ENCODE data around the gene LIPT1. TPM values are rescaled to one million over a fixed set of nuclear protein-coding genes. Genes with fewer than 3 reads are reported as not detected.

Gene LIPT1
- total RNA-seq, 2 donors from 2014 or later = 8.0 to 12.2 TPM

DNA sequence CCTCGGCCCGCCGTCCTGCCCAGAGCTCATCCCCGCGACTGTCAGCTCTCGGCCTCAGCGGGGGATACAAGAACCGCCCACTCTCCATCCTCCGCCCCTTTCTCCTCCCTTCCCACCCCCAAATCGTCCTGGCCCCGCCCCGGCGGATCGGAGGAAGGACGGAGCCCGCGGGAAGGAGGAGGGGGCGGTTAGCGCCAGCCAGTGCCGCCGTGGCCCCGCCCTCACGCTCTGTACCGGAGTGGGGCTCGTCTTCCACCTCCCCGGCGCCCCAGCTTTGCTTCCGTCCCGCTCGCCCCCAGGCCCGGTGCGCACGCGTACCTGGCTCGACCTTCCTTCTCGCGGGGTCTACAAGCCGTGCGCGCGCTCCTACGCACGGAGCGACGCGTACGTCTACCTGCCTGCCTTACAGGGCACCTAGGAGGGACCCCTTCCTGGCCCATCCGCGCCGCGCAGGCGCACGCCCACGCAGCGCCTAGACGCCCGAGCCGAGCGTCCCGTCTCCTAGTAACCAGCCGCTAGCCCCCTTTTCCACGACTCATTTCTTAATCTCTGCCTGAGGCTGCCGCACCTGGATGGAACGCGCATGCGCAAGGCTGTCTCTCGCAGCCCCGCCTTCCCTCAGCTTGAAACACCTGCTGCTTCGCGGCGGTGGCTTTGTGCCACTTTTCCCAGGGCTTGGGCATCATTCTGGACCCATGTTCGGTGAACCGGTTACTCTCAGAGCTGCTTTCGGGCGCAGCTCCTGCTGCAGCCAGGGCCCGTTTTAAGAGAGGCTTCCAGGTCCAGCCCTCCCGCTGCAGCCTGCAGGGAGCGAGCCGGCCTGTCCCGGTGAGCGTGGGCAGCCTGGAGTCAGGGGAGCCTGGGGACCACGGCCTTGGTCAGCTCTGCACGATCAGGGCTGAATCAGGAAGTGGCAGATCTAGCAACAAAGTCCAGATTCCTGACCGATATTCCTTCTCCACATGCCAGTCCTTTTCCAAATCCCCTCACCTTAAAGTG is 13.4 kb upstream of the LIPT1 start, which contains the start of gene C2orf15:
TSS of gene C2orf15 (plus strand) at position 598 of the 999 bp plus-strand sequence. CDS start 8,852 bp downstream, outside the sequence.
- Mint-ChIP-seq H3K4me1 (peaks cover 8% of the 10 kb centered on the region), H3K9me3 (peaks cover 23% of the 10 kb centered on the region), H3K36me3 (ENCODE audit: low read depth) (peaks cover 12% of the 10 kb centered on the region), H3K27me3 (ENCODE audit: insufficient read depth) (peaks cover 8% of the 10 kb centered on the region), H3K27ac (peak within 1 kb of the TSS; percentile 94), H3K4me3 (peak within 1 kb of the TSS; percentile 92)
- Histone ChIP-seq H3K4me1 (ENCODE audit: control insufficient read depth, insufficient read depth, low read length) (no peaks in the 10 kb centered on the region), H3K9ac (ENCODE audit: extremely low read depth, low read length, poor library complexity, severe bottlenecking) (peak within 1 kb of the TSS; percentile 73), H3K27ac (ENCODE audit: low read depth, low read length) (peak within 1 kb of the TSS; percentile 66), H3K27me3 (ENCODE audit: control insufficient read depth, insufficient read depth, low read length, poor library complexity, severe bottlenecking) (no peaks in the 10 kb centered on the region), H3K9me3 (ENCODE audit: control insufficient read depth, low read length) (peaks cover 17% of the 10 kb centered on the region), H3K36me3 (ENCODE audit: control insufficient read depth, insufficient read depth, low read length) (no peaks in the 10 kb centered on the region), H3K4me3 (ENCODE audit: low read length) (peak within 1 kb of the TSS; percentile 92)
- WGBS, 2 experiments (ENCODE audit: insufficient coverage in 1 of 2, insufficient read length in 1 of 2) = 0% methylated on average over 39 to 84 of the region's 84 CpGs
- TF ChIP-seq, protein P1, sequence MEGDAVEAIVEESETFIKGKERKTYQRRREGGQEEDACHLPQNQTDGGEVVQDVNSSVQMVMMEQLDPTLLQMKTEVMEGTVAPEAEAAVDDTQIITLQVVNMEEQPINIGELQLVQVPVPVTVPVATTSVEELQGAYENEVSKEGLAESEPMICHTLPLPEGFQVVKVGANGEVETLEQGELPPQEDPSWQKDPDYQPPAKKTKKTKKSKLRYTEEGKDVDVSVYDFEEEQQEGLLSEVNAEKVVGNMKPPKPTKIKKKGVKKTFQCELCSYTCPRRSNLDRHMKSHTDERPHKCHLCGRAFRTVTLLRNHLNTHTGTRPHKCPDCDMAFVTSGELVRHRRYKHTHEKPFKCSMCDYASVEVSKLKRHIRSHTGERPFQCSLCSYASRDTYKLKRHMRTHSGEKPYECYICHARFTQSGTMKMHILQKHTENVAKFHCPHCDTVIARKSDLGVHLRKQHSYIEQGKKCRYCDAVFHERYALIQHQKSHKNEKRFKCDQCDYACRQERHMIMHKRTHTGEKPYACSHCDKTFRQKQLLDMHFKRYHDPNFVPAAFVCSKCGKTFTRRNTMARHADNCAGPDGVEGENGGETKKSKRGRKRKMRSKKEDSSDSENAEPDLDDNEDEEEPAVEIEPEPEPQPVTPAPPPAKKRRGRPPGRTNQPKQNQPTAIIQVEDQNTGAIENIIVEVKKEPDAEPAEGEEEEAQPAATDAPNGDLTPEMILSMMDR (conservative IDR thresholded peaks at IDR 0.05) = no peak
- peak; percentile 98 for DNase-seq

DNA sequence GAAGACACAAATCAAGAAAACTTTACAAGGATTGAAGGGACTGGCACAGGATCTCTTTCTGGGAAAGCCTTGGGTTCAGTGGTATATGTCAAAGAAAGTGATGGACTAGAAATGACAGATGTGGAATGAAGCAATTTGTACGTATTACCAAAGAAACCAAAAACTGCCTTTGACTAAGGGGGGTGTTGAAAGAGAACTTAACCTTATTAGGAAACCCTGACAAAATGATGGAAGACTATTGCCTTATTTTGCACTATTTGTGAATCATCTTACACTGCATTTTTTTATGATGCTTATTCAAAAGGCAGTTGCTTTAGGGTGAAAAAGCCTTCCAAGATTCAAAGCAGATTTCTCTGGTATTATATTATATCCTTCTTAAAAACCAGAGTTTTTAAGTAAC is 4.1 kb upstream of the LIPT1 start:
- Mint-ChIP-seq H3K36me3 (ENCODE audit: low read depth) (peaks cover 2% of the 10 kb centered on the region), H3K27ac (no peak overlapping the region), H3K4me3 (no peak overlapping the region), H3K4me1 (peaks cover 5% of the 10 kb centered on the region), H3K9me3 (no peaks in the 10 kb centered on the region), H3K27me3 (ENCODE audit: insufficient read depth) (no peaks in the 10 kb centered on the region)
- Histone ChIP-seq H3K27me3 (ENCODE audit: control insufficient read depth, insufficient read depth, low read length, poor library complexity, severe bottlenecking) (no peaks in the 10 kb centered on the region), H3K9me3 (ENCODE audit: control insufficient read depth, low read length) (no peaks in the 10 kb centered on the region), H3K4me3 (ENCODE audit: low read length) (no peak overlapping the region), H3K4me1 (ENCODE audit: control insufficient read depth, insufficient read depth, low read length) (peaks cover 4% of the 10 kb centered on the region), H3K9ac (ENCODE audit: extremely low read depth, low read length, poor library complexity, severe bottlenecking) (no peak overlapping the region), H3K27ac (ENCODE audit: low read depth, low read length) (no peak overlapping the region), H3K36me3 (ENCODE audit: control insufficient read depth, insufficient read depth, low read length) (no peaks in the 10 kb centered on the region)
- TF ChIP-seq, protein P1 (conservative IDR thresholded peaks at IDR 0.05) = no peak
- 100% methylated on average over 1 of the region's 1 CpG for WGBS, 2 experiments (ENCODE audit: insufficient coverage in 1 of 2, insufficient read length in 1 of 2)
- DNase-seq = no peak

DNA sequence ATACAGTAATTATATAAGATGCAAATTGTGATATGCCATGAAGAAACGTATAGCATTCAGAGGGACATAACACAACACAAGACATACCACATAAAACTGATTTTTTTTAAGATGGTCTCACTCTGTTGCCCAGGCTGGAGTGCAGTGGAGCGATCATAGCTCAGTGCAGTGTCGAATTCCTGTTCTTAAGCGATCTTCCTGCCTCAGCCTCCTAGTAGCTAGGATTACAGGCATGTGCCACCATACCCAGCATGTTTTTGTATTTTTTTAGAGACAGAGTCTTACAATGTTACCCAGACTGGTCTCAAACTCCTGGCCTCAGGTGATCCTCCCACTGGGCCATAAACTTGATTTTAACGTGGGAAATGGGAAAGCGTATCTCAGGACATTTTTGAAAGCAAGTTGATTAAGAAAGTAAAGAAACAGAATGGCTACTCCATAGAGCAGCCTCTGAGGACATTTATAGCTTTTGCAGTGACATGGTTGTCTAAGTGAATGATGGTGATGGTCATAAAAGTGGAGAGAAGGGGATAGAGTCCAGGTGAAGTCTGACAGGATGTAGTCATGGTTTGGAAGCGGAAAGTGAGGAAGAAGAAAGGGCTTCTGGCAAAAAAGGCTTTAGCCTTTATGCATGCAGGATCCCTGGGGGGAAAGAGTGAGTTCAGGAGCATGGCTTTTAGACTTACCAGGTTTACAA is 2.4 kb upstream of the LIPT1 start:
- no peak overlapping the region for H3K27ac Mint-ChIP-seq
- WGBS, 2 experiments (ENCODE audit: insufficient coverage in 1 of 2, insufficient read length in 1 of 2) = 95 to 96% methylated on average over 7 of the region's 7 CpGs
- no peaks in the 10 kb centered on the region for H3K27me3 Mint-ChIP-seq (ENCODE audit: insufficient read depth)
- Histone ChIP-seq H3K36me3 (ENCODE audit: control insufficient read depth, insufficient read depth, low read length) (peaks cover 4% of the 10 kb centered on the region), H3K4me3 (ENCODE audit: low read length) (no peak overlapping the region), H3K9me3 (ENCODE audit: control insufficient read depth, low read length) (no peaks in the 10 kb centered on the region), H3K27ac (ENCODE audit: low read depth, low read length) (no peak overlapping the region), H3K9ac (ENCODE audit: extremely low read depth, low read length, poor library complexity, severe bottlenecking) (no peak overlapping the region), H3K4me1 (ENCODE audit: control insufficient read depth, insufficient read depth, low read length) (peaks cover 7% of the 10 kb centered on the region), H3K27me3 (ENCODE audit: control insufficient read depth, insufficient read depth, low read length, poor library complexity, severe bottlenecking) (no peaks in the 10 kb centered on the region)
- no peaks in the 10 kb centered on the region for H3K9me3 Mint-ChIP-seq
- DNase-seq = no peak
- TF ChIP-seq, protein P1 (conservative IDR thresholded peaks at IDR 0.05) = no peak
- H3K36me3 Mint-ChIP-seq (ENCODE audit: low read depth) = peaks cover 10% of the 10 kb centered on the region
- H3K4me1 Mint-ChIP-seq = peaks cover 11% of the 10 kb centered on the region
- no peak overlapping the region for H3K4me3 Mint-ChIP-seq

All from endodermal cell (in vitro differentiated cells).